Adrenal gland (tissue), 5 donors: ENCODE data around the gene UGT1A9.

ENCODE experiments used
- POLR2A ChIP-seq, 2 donors: fragments of 450-650 bp; IDR thresholded peaks; one replicate each; pipeline ENCODE4 v1.6.1; 2017; ENCODE audit warnings: antibody characterized with exemption in 2 of 2, mild to moderate bottlenecking in 2 of 2, moderate library complexity in 1 of 2
- TF ChIP-seq, protein P1 (sequence below), 6 experiments: fragments of 450-650 bp in 4 of 6; fragments of 200-600 bp in 2 of 6; sonication (generic) in 1 of 6; IDR thresholded peaks; 1 replicate in 5 of 6; 2 replicates in 1 of 6; pipeline versions ENCODE4 v1.5.1 to v1.8.0; 2016 to 2021; ENCODE audit warnings: antibody characterized with exemption in 6 of 6, mild to moderate bottlenecking in 2 of 6, moderate library complexity in 1 of 6
- donor health status: DM: no; HTN: no; CAD: no.

DNA sequence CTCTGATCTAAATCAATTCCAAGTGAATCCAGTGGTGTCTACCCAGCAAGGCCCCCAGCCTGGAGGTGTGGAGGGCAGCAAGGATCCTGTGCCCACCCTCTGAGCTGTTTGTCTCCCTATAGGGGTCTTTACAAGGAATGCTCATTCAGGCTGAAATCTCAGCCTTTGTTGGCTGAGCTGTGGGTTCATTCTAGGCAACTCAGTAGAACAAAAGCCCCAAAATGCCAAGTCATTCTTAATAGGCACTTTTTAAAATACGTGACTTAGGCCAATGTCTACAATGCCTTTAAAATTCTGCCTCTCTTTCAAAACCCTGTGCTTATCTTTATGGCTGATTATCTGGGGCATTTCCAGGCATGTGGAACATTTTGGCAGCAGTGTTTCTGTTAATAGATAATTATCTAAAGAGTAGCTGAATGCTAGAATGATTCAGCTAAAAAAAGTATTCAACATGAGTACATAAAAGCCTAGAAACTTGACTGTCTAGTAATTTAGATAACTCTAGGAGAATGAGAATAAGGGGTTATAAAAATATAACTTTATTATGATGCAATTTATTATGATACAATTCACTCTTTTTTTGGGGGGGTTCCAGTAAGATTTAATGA lies 28.4 kb downstream of the UGT1A9 start:
- TF ChIP-seq, protein P1, sequence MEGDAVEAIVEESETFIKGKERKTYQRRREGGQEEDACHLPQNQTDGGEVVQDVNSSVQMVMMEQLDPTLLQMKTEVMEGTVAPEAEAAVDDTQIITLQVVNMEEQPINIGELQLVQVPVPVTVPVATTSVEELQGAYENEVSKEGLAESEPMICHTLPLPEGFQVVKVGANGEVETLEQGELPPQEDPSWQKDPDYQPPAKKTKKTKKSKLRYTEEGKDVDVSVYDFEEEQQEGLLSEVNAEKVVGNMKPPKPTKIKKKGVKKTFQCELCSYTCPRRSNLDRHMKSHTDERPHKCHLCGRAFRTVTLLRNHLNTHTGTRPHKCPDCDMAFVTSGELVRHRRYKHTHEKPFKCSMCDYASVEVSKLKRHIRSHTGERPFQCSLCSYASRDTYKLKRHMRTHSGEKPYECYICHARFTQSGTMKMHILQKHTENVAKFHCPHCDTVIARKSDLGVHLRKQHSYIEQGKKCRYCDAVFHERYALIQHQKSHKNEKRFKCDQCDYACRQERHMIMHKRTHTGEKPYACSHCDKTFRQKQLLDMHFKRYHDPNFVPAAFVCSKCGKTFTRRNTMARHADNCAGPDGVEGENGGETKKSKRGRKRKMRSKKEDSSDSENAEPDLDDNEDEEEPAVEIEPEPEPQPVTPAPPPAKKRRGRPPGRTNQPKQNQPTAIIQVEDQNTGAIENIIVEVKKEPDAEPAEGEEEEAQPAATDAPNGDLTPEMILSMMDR (IDR thresholded peaks at IDR 0.05) = no peak
- TF ChIP-seq POLR2A (IDR thresholded peaks at IDR 0.05) = no peak
